SIG-M5 treated with dmso at 0.1 percent for 504 hours (cell line): ENCODE data around the gene CHCHD10.

Experiments
- DNase-seq: peaks from one replicate; lab custom pipeline; 2025; ENCODE audit not compliant: unreplicated experiment; lab: John Stamatoyannopoulos, UW

CHCHD10 gene

DNA sequence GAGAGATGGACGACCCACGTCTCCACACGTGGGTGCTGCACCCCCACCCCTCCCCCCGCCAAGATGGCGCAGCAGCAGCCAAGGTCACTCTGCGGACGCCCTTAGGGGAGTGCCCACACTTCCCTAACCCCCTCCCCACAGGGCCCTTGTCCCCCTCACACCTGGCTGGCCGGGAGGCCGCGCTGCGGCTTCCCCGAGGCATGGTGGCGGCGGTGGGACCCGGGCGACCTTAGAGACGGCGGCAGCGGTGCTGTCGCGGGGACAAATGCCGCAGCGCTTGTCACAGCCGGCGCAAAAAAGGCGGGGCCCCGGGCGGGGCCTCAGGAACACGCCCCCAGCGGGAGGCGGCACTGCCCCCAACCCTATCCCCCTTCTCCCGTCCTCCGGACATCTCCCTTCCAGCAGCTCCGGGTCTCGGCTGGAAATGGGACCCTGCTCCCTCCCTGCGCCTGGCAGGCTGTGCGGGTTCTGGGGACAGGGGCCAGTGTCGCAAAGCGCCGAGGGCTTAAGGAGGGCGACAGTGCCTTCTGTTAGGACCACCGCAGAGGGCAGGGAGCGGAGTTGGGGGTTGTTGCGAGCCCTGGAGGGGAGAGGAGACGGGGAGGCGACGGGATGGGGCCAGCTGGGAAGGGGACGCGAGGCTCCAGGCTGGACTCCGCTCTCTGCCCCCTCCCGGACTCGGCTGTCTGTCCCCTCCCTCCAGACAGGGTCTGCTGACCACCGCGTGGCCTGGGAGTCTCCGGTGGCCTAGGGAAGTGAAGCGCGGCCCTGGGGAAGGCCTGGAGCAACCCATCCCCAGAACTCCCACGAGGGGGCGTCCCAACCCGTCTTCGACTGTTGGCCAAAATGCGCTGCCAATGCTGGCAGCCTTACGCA is at the start of gene CHCHD10:
CHCHD10 (minus strand) TSS at position 300 of the 876 bp plus-strand sequence; CDS start at position 202, 98 bp downstream.
- peak; percentile 74 for DNase-seq

DNA sequence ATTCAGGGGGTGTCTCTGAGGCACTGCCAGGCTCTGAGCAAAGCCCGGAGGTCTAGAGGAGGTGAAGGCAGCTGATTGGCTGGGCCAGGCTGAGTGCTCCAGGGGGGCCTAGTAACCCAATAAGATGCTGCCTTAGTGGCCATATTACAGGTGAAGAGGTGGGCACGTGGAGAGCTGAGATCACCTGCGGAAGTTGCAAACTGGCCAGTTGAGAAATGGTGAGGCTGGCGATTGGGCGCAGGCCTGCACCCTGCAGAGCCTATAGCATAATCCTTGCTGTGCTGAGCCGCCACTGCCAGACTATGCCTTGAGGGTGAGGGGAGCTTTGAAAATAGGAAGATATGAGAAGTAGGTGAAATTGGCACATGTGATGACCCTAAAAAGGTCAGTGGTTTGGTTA is 49.4 kb upstream of the CHCHD10 start:
- DNase-seq: no peak

DNA sequence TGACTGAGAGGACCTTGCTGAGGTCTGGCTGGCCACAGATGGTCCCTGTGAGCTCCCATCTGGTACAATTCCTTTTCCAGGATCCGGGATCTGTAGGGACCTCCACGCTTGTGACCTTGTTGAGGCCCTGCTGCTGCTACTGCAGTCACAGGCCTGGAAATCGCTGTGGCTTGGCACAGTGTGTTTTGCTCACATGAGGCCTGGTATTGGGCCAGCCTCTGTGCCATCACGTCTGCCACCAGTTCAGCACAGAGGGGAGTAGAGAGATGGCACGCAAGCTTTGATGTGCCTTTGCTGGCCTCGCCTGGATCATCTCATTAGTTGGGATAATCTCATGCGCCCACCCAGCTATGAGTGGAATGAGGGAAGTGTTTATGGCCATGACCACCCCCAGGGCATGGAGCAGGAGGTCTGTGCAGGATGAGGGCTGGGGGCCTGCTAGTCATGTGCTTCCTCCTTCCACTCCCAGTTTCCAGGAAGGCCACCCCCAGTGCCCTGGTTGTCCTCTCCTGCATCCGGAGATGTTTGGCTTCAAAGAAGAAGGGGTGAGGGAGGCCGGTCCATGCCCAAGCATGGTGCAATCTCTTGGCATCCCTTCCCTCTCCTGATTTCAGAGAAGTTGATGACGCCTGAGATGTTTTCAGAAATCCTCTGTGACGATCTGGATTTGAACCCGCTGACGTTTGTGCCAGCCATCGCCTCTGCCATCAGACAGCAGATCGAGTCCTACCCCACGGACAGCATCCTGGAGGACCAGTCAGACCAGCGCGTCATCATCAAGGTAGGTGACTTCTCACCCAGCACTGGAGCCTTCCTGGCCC is 48.6 kb upstream of the CHCHD10 start:
- DNase-seq: no peak

DNA sequence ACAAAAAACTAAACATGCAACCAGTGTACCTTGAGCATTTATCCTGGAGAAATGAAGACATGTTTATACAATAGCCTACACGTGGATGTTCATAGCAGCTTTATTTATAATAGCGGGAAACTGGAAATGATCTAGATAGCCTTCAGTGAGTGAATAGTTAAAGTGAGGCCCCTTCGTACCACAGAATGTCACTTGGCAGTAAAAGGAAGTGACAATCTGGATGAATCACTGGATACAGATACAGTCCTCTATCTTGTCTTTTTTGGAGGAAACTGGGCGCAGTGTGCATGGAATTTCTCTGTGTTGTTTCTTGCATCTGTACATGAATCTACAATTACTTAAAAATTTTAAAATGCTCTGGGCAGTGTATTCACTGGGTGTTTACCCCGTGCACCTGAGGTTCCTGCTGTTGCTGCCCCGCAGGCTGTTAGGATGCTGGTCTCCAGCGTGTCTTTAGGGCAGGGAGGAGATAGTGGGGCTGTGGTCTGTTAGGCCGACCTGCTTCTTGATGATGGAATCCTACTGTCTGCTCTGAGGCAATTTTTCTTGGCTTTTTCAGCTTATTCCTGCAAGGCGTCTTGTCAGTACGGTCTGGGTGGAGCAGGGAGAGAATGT is 47.9 kb upstream of the CHCHD10 start:
- DNase-seq: no peak

DNA sequence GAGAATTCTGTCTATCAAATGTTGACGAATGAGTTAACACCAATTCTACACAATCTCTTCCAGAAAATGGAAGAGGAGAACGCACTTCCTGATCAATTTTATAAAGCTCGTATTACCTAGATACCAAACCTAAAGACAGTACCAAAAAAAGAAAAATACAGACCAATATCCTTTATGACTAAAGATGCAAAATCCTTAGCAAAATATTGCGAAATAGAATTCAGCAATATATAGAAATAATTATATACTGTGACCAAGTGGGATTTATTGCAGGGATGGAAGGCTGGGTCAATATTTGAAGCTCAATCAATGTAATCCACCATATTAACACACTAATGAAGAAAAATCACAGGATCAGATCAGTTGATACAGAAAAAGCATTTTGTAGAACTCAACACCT is 44.6 kb upstream of the CHCHD10 start:
- DNase-seq: no peak

DNA sequence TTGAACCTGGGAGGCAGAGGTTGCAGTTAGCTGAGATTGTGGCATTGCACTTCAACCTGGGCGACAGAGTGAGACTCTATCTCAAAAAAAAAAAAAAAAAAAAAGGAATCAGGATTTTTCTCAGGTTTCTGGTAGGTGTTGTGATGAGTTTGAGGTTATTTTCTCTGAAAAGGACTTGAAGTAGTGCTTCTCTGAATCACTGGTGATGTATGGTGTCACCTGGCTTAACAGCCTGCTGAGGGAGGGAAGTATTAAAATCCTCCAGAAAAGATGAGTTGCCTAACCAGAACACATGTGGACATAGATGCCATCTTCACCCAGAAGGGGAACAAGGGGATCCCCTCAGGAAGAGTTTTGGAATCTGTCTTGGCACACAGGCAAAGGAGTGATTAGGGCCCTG is 39.1 kb upstream of the CHCHD10 start:
- no peak for DNase-seq

DNA sequence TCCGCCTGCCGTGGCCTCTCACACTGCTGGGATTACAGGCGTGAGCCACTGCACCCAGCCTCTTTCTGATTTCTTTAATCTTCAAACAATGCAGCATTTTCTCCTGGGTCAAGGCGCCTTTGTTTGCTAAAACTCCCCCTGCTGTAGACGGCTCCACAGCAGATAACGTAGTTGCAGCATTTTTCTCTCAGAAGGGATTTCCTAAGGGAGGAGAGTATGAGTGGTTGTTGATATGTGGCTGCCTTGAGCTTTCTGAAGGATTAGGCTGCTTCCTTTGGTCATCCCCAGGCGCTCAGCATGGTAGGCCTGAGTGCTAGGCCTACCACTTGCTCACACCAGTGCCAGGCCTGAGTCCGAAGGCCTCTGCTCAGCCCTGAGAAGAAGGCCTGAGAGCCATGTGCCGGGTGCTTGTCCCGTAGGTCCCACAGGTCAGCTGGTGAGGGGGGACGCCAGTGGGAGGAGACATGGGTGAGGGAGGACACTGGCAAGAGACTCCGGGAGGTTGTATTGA is 37.1 kb upstream of the CHCHD10 start:
- DNase-seq: no peak

DNA sequence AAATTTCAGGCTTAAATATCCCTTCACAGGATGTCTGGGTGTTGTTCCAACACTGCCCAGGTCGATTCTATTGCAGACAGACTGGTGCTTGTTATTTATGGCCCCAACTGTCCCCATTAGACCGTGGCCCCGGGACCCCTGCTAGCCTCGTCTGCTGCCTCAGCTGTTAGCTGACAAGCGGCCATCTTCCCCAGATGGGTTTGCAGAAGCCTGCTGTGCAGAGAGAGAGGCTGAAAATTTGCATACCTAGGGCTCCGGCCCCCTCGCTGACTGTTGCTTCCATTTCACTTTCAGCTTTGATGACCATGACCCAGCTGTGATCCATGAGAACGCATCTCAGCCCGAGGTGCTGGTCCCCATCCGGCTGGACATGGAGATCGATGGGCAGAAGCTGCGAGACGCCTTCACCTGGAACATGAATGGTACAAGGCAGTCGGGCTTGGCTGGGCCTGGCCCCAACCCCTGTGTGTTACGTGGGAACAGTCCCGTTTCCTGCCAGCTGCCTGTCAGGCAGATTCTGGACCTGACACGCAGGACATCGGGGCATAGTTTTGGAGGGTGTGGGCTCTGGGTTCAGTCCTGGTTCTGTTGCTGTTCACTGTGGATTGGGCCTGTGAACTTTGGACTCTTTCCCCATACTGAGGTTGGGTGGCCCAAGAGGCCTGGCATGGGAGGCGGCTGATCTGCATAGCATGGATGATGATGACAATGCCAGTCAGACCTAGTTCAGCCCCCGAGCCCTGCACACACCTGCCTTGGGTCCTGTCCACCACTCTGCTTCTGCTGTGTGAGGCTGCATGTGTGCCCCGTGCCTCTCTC is 35.4 kb upstream of the CHCHD10 start:
- DNase-seq: no peak

DNA sequence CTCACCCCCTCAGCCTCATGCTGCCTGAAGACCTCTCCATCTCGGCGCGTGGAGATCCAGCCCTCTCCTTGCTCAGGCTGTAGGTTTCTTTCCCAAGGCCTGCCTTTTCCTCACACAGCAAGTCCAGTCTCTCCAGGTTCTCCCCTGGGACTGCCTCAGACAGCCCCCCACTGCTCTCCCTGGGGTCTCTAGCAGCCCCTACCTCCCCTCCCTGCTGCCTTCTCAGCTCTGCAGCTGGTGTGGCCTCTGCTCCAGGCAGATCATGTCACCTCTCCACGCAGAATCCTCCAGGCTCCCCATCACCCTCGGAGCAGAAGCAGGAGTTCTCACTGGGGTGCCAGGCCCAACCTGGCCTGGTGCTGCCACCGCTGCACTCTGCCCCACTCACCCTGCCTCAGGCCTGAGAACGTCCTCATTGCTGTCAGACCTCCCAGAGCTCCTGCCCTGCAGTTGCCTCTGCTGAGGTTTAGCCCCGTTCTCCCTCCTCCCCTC is 34.2 kb upstream of the CHCHD10 start:
- no peak for DNase-seq

DNA sequence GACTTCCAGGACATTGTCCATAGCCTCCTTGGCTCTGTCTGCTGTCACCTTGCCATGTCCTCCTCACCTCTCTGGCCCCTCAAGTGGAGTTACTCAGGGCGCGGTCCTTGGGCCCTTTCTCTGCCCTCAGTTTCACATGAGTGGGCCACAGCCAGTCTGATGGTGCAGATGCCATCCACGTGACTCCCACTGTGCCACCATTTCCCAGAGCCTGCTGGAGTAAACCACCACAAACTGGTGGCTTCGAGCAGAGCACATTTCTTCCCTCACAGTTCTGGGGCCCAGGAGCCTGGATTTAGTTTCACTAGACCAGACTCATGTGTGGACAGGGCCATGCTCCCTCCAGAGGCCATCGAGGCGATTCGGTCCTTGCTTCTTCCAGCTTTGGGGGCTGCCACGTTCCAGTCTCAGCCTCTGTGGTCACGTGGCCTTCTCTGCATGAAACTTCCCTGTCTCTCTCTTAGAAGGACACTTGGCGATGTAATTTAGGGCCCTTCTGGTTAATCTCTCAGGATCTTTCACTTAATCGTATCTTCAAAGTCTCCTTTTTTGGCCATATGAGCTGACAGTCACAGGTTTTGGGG is 33.6 kb upstream of the CHCHD10 start:
- no peak for DNase-seq

DNA sequence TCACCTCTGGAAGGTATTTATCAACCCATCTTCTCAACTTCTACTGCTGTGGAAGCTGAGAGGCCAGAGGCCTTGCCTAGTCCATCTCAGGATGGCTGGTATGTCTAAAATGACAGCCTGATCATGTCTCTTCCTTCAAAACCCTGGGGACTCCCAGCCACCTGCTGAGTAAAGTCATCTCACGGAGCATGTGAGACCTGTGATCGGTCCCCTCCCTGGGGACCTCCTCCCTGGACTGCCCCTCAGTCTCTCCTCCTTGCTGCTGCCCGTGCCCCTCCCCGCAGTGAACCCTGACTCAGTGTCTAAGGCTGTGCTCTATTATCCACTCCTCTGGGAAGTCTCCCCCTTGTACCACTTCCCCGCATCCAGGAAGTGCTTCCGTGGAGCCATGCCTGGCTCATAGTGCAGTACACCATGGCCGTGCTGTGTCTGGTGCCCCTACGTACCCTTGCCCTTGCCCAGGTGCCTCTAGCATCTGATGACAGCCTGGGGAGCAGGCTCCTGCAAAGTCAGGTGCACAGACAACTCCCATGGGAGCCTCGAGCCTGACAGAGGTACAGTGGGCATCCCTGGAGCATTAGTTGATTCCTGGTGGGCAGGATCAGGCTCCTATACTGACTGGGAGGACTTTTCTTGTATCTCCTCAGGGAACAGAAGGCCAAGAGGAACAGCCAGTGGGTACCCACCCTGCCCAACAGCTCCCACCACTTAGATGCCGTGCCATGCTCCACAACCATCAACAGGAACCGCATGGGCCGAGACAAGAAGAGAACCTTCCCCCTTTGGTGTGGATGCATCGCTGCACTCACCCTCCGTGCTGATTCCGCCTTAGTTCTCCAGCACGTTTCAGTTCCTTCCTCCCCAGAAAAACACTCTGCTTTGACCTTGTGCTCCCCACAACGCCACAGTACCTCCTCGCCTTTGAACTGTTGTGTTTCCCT is 32.8 kb upstream of the CHCHD10 start:
- no peak for DNase-seq

DNA sequence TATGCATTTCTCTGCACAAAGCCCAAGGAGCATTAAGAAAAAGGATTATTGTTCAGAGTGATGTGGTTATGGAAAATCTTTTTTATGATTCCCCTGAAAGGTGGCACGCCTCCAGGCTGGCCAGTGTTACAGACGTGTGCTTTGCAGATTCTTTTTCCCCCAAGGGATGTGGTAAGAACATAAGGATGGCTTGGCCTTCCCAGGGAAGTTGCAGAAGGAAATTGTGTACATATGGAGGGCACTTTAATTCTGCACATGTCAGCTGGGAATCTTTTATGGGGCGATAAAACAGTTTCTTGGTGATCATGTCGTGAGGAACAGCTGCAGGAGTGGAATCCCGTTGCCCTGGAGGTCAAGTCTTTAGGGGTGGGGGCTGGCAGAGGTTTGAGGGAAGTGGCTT is 28.7 kb upstream of the CHCHD10 start:
- no peak for DNase-seq

DNA sequence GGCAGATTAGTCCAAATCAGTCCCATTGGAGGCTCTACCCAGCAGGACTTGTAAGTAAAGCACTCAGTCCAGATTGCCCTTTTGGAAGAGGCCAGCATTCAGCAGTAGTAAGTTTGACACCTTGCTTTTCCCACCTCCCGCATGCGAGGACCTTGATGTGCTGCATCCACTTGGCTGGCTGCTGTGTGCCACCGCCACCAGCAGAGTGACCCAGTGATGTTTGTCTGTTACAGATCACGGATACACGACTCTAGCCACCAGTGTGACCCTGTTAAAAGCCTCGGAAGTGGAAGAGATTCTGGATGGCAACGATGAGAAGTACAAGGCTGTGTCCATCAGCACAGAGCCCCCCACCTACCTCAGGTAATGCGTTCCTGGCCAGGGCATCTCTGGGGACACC is 25.6 kb upstream of the CHCHD10 start:
- no peak for DNase-seq

DNA sequence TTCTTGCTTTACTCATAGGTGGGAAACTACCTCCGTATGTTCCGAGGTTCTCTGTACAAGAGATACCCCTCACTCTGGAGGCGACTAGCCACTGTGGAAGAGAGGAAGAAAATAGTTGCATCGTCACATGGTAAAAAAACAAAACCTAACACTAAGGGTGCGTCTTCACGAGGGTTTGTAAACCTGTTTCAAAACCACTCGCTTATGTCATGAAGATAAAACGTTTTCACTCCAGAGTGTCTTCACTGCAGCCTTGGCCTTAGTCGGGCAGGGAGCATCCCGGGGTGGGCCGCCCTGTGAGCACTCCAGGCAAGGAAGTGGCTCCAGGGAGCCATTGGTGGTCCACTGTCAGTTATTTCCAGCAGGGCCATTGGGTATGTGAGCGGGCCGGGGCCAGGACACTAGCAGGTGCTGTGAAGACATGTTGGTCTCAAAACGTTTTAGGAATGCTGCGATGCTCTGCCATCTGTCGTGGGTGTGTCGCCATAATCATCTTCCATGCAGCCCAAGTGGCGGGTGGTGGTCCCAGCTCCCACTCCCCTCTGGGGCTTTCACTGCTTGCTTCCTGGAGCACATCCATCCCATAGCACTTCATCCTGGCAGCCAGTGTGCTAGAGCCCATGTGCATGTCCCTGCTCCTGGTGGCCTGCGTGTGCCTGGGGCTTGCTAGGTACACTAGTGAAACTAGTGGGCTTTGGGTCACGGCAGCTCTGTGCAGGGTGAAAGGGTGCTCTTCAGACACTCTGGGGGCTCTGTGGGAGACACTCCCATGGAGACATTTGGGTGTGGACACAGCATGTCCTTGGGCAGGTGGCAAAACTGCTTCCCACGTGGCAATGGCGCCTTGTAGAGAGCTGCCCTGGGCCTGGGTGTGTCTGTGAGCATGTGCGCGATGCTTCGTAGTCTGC is 24.2 kb upstream of the CHCHD10 start:
- no peak for DNase-seq

DNA sequence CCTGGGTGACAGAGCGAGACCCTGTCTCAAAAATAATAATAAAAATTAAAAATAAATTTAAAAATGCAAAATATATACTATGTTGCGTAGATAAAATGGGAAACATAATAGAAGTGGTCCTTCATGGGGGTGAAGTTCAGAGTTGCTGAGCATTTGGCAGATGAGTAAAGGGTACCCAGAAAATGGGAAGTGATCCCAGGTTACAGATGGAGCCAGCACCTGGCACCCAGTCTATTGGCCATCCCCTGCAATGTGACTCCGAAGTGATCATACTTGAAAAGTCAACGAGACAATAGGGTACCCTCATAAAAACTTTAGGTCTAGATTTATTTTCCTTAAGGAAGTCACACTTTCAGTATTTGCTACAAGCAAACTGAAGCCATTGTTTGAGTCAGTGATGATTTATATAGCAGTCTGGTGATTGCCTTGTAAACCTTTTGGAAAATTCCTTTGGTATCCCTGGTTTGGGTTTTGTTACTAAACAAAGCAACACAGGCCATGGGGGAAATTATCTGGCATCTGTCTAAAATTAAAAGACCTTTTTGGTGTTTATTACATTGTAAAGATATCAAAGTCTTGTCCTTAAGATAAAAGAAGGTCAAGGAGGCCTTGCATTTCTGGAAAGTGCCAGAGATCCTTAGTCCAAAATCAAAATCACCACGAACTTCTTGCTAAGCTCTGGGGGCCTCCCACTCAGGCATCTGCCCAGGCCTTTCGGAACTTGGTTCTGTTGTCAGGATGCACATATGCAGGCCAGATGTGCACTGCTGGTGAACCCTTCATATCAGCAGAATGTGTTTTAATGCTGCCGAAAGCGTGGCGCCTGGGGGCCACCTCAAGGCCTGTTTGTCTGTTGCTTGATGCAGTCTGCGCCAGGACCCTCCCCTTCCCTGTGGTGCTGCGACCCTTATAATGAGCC is 23.3 kb upstream of the CHCHD10 start:
- DNase-seq: no peak

DNA sequence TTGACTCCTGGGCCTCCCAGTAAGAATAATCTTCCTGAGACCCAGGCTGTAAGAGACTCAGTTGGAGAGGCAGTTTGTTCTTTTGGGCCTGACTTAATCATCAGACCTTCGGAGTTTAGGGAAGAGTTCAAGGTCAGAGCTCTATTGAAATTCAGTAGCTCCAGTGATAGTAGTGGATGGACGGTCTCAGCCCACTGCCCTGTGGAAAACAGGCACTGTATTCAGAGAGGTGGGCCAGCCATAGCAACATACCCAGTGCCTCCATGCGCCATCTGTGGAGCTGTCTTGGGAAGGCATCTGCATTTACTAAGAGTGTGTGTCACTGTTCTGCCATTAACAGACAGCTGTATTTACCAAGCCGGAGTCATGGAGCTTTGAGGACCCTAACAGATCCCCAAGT is 21.9 kb upstream of the CHCHD10 start:
- no peak for DNase-seq

DNA sequence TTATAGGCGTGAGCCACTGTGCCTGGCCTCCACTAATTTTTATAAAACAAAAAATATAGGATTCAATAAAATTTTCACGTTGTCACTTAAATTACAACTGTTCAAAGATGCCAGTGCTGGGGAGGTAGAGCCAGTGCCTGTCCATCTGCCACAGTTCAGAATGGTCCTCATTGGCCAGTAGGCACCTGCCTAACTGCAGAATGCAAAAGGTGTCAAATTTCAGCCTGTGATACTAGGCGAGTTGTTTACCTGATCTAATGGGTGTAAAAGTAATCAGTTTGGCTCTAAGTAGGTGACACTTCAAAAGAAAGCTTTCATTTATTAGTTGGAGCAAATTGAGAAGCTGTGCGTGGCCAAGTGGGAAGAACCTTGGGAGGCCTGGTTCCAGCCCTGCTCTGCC is 21.3 kb upstream of the CHCHD10 start:
- DNase-seq: no peak
